ENCODE measurements around the gene TWSG1. TPM values are rescaled to one million over a fixed set of nuclear protein-coding genes. Genes with fewer than 3 reads are reported as not detected.

Gene TWSG1
- polyA plus RNA-seq, 2 of the 4 experiments (the other 2 are of a cell fraction), result 20.6 to 38.3 TPM

DNA sequence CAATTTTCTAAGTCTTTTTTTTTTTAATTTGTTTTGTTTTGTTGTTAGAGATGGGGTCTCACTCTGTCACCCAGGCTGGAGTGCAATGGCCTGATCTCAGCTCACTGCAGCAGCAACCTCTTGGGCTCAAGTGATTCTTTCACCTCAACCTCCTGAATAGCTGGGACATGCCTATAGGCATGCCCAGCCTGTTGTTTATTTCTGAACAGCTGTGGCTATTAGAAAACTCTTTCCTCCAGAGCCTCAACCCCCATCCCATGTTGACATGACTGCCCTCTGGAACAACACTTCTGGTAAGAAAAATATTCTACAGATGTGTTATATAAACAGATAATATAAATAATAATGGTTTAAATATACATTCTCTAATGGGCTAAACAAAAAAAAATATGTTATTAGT, 44.4 kb upstream of the TWSG1 start:
- H3K27ac ChIP-seq, result no peak overlapping the region
- H3K4me3 ChIP-seq, result no peak overlapping the region
- CTCF ChIA-PET, result no interaction called here
- DNase-seq (ENCODE audit: low read depth in 1 of 2, low spot score in 1 of 2), result no peak
- TF ChIP-seq KDM1A (IDR thresholded peaks at IDR 0.05; ENCODE audit: low read depth), result no peak
- TF ChIP-seq HMGXB4 (CRISPR knock-in tag; IDR thresholded peaks at IDR 0.05; ENCODE audit: borderline replicate concordance), result no peak
- no peak for TF ChIP-seq RNF2 (IDR thresholded peaks at IDR 0.05; ENCODE audit: borderline replicate concordance, low read depth)
- no peak for TF ChIP-seq CEBPB (IDR thresholded peaks at IDR 0.05)
- no peak for TF ChIP-seq CBX8 (IDR thresholded peaks at IDR 0.05)
- no peak for TF ChIP-seq MAZ (IDR thresholded peaks at IDR 0.05; ENCODE audit: borderline replicate concordance, low read depth, low read length)
- no peak for TF ChIP-seq ZC3H11A (IDR thresholded peaks at IDR 0.05)
- TF ChIP-seq RCOR1 (IDR thresholded peaks at IDR 0.05; ENCODE audit: low read depth, low read length), result no peak
- no peak for TF ChIP-seq POLR2A (IDR thresholded peaks at IDR 0.05; ENCODE audit: low read length)
- TF ChIP-seq ZNF302 (CRISPR knock-in tag; IDR thresholded peaks at IDR 0.05), result no peak
- TF ChIP-seq EHMT2 (IDR thresholded peaks at IDR 0.05; ENCODE audit: low read depth), result no peak
- no peak for TF ChIP-seq RFX5 (IDR thresholded peaks at IDR 0.05)
- no peak for TF ChIP-seq SREBF2 (IDR thresholded peaks at IDR 0.05)
- TF ChIP-seq HDAC2 (IDR thresholded peaks at IDR 0.05), result no peak
- no peak for TF ChIP-seq ZFP36 (IDR thresholded peaks at IDR 0.05; ENCODE audit: borderline replicate concordance, partially characterized antibody)
- H3K9me3 ChIP-seq, result peaks cover 6% of the 10 kb centered on the region
- no peak for ATAC-seq
- H3K4me1 ChIP-seq, result no peaks in the 10 kb centered on the region
- POLR2A ChIA-PET, result no interaction called here
- H3K4me2 ChIP-seq, result no peak overlapping the region
- FAIRE-seq, result no peak

DNA sequence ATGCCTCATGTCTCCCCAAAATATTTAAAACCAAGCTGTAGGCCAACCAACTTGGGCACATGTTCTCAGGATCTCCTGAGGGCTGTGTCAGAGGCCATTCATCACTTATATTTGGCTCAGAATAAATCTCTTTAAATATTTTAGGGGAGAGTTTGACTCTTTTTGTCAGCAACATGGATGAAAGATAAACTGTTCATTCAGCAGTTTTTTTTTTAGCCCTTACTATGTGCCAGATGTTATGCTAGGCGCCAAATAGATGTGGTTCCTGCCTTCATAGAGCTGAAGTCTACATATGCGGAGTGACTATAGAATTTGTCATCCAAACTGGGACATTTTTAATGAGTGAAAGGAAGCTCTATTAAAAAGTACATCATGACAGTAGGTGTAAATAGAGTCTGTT, 42.5 kb upstream of the TWSG1 start:
- FAIRE-seq (no peak), DNase-seq (ENCODE audit: low read depth in 1 of 2, low spot score in 1 of 2) (no peak), ATAC-seq (no peak)
- Histone ChIP-seq H3K4me1 (no peaks in the 10 kb centered on the region), H3K4me2 (no peak overlapping the region), H3K4me3 (no peak overlapping the region), H3K27ac (no peak overlapping the region), H3K9me3 (peaks cover 6% of the 10 kb centered on the region)
- 61% methylated on average over 2 of the region's 2 CpGs for WGBS (ENCODE audit: missing lambda C conversion rate)
- ChIA-PET POLR2A (no interaction called here), CTCF (no interaction called here)
- TF ChIP-seq MYC (IDR thresholded peaks at IDR 0.05; ENCODE audit: borderline replicate concordance, low read length) (no peak), MAFK (IDR thresholded peaks at IDR 0.05; ENCODE audit: partially characterized antibody) (peak; percentile 24), HOXB13 (CRISPR knock-in tag; IDR thresholded peaks at IDR 0.05; ENCODE audit: low read depth) (no peak)
- TF ChIP-seq, protein P1, sequence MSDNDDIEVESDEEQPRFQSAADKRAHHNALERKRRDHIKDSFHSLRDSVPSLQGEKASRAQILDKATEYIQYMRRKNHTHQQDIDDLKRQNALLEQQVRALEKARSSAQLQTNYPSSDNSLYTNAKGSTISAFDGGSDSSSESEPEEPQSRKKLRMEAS (IDR thresholded peaks at IDR 0.05), result no peak

DNA sequence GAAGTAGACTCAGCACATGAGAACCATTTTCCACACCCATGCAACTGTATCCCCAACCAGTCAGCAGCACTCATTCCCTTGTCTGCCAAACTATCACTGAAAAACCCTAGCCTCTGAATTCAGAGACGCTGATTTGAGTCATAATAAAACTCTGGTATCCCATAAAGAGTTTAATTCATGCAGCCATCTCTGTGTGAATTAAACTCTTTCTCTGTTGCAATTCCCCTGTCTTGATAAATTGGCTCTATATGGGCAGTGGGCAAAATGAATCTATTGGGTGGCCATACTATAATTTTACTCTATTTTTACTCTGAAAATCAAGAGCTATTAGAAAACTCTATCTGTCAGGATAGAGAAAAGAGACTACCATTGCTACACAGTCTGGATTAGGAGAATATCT, 40.6 kb upstream of the TWSG1 start:
- no peak for FAIRE-seq
- ChIA-PET CTCF (no interaction called here), POLR2A (no interaction called here)
- no peak for ATAC-seq
- Histone ChIP-seq H3K9me3 (peaks cover 6% of the 10 kb centered on the region), H3K27ac (no peak overlapping the region), H3K4me2 (no peak overlapping the region), H3K4me3 (no peak overlapping the region), H3K4me1 (no peaks in the 10 kb centered on the region)
- WGBS (ENCODE audit: missing lambda C conversion rate), result 0% methylated on average over 1 of the region's 1 CpG
- TF ChIP-seq FOSB (CRISPR knock-in tag; IDR thresholded peaks at IDR 0.05) (no peak), USF2 (IDR thresholded peaks at IDR 0.05) (no peak), HDAC2 (IDR thresholded peaks at IDR 0.05) (no peak), EHF (CRISPR knock-in tag; IDR thresholded peaks at IDR 0.05) (no peak), TP53 (CRISPR knock-in tag; IDR thresholded peaks at IDR 0.05) (no peak), KDM1A (IDR thresholded peaks at IDR 0.05; ENCODE audit: low read depth) (no peak), EHMT2 (IDR thresholded peaks at IDR 0.05; ENCODE audit: low read depth) (no peak), POLR2A (IDR thresholded peaks at IDR 0.05; ENCODE audit: low read length) (no peak), MYC (IDR thresholded peaks at IDR 0.05; ENCODE audit: borderline replicate concordance, low read length) (no peak)
- TF ChIP-seq, protein P2, sequence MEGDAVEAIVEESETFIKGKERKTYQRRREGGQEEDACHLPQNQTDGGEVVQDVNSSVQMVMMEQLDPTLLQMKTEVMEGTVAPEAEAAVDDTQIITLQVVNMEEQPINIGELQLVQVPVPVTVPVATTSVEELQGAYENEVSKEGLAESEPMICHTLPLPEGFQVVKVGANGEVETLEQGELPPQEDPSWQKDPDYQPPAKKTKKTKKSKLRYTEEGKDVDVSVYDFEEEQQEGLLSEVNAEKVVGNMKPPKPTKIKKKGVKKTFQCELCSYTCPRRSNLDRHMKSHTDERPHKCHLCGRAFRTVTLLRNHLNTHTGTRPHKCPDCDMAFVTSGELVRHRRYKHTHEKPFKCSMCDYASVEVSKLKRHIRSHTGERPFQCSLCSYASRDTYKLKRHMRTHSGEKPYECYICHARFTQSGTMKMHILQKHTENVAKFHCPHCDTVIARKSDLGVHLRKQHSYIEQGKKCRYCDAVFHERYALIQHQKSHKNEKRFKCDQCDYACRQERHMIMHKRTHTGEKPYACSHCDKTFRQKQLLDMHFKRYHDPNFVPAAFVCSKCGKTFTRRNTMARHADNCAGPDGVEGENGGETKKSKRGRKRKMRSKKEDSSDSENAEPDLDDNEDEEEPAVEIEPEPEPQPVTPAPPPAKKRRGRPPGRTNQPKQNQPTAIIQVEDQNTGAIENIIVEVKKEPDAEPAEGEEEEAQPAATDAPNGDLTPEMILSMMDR (IDR thresholded peaks at IDR 0.05), result no peak
- TF ChIP-seq, protein P3, sequence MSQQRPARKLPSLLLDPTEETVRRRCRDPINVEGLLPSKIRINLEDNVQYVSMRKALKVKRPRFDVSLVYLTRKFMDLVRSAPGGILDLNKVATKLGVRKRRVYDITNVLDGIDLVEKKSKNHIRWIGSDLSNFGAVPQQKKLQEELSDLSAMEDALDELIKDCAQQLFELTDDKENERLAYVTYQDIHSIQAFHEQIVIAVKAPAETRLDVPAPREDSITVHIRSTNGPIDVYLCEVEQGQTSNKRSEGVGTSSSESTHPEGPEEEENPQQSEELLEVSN (IDR thresholded peaks at IDR 0.05; ENCODE audit: borderline replicate concordance, low read depth), result no peak
- no peak for DNase-seq (ENCODE audit: low read depth in 1 of 2, low spot score in 1 of 2)
